OCI-LY3 (cell line): Measurements from ENCODE around the gene AUTS2.

Experiments
- CTCF ChIP-seq: fragments of 200-600, 300-600 bp; sonication (generic); IDR thresholded peaks from 2 replicates; pipeline ENCODE4 v1.5.1; 2014; ENCODE audit warnings: antibody characterized with exemption, low read length, low read depth
- EZH2phosphoT487 ChIP-seq: fragments of 200-600 bp; shearing (Covaris generic); IDR thresholded peaks from 2 replicates; pipeline ENCODE4 v1.6.1; 2018; ENCODE audit warnings: antibody characterized with exemption, mixed run types, low read depth

GRCh38 chr7:69696054-69696591 is 97.8 kb downstream of the AUTS2 start:
- TF ChIP-seq CTCF (no peak), EZH2phosphoT487 (no peak)
